ENCODE data around the gene PTCD2.

DNA sequence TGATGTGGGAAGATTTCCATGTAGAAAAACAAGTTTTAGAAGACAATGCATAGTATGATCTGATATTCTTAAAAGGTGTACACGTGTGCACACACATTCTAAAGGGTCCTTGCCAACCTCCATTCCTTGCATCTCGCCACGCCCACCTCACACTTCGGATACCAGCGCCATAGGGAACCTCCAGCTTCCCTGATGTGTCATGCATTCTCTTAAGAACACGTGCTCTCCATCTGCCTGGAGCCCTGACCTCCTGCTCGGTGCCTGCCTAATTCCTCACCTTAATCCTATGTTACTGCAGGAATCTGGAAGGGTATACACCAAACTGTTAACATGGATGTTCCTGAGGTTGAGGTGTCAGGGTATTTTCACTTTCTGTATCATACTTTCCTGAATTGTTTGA lies 63.1 kb downstream of the PTCD2 start:
- TF ChIP-seq, protein P1, sequence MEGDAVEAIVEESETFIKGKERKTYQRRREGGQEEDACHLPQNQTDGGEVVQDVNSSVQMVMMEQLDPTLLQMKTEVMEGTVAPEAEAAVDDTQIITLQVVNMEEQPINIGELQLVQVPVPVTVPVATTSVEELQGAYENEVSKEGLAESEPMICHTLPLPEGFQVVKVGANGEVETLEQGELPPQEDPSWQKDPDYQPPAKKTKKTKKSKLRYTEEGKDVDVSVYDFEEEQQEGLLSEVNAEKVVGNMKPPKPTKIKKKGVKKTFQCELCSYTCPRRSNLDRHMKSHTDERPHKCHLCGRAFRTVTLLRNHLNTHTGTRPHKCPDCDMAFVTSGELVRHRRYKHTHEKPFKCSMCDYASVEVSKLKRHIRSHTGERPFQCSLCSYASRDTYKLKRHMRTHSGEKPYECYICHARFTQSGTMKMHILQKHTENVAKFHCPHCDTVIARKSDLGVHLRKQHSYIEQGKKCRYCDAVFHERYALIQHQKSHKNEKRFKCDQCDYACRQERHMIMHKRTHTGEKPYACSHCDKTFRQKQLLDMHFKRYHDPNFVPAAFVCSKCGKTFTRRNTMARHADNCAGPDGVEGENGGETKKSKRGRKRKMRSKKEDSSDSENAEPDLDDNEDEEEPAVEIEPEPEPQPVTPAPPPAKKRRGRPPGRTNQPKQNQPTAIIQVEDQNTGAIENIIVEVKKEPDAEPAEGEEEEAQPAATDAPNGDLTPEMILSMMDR (IDR thresholded peaks at IDR 0.05; ENCODE audit: insufficient read depth, low read length): no peak
- no peak for TF ChIP-seq SPI1 (IDR thresholded peaks at IDR 0.05; ENCODE audit: borderline replicate concordance, low read depth)
- TF ChIP-seq POLR2AphosphoS5 (IDR thresholded peaks at IDR 0.05; ENCODE audit: low read depth): no peak

All from HL-60 (cell line).